Central memory CD4-positive, alpha-beta T cell (primary cell): ENCODE data around the gene ENTPD3.
A peak's percentile ranks its signal among the peaks of the same experiment; 100 is the strongest.

Experiments used
- DNase-seq: peaks from one replicate; pipeline ENCODE4 v3.0.0; 2022

ENTPD3 gene

DNA sequence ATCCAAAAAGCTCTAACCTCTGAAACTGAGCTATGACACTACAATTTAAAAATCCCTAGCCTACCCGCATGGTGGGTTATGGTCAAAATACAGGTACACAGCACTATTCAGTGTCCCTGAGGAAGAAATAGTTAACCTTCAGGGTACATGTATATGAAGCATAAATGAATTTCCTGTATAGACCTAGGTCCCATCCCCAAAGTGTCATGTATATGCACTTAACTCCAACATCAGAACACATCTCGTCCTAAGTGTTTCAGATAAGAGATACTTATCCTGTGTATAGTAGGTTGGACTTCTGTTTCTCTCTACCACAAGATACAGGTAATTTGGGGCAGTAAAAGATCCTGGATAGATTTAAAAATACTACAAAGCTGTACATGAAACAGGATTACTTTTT is 76.6 kb downstream of the ENTPD3 start:
- no peak for DNase-seq

DNA sequence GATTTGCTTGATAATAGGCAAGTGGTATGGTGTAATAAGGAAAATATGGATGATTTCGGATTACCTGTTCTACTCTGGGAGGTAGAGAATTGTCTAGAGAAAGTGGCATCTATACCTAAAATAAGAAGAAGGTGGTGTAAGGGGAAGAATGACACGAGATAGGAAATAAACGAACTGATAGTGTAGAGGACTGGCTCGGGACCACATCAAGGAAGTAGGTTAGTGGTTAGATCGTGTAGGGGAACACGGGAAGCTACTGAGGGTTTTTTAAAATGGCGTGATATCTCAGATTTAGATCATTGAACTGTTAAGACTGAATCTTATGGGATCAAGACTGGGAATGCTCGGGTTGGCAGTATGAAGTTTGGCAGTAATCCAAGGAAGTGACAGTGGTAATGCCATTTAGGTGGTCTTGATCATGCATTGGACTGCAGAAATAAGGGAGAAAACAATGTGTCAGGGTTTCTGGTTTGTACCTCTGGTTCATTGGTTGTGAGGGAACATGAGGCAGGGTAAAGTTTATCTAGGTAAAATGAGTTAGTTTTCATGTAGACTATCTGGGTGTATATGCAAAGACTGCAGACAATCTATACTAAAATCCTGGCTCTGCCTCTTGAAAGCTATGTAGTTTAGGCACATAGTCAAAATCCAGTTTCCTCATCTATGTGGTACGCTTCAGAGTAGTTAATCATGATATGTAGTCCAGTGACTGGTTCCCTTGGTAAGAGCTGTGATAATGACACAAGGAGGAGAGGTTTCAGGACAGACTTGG is 77.5 kb downstream of the ENTPD3 start:
- peak; percentile 68 for DNase-seq

DNA sequence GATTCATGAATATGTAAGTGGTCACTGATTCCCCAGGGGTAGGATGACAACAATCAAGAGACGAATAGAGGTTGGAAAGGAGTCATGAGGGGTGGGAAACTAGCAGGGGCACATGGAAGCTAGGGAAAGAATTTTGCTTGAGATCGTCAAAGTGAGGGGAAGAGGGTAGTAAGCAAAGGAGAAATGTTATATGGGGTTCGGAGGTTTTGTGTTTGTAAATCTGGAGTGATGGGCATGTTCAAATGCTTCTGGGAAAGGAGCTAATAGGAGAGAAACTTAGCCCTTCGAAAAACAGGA is 78.1 kb downstream of the ENTPD3 start:
- DNase-seq = no peak

DNA sequence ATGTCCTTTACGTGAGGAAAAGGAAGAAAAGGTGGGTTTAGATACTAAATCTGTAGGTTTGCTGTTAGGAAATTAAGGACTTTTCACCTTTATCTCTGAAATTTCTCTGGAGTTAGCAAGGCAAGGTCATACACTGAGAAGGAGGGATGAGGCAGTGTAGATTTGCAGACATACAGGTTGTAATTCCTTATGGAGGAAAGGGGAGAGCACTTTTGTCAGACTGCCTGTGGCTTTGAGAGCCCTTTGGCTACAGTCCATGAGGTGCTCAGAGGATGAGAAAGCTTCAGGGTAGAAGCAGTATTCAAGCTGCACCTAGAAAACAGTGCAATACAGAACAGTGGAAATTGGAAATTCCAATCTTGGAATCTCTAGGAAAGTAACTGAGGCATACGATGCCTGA is 78.5 kb downstream of the ENTPD3 start:
- no peak for DNase-seq

DNA sequence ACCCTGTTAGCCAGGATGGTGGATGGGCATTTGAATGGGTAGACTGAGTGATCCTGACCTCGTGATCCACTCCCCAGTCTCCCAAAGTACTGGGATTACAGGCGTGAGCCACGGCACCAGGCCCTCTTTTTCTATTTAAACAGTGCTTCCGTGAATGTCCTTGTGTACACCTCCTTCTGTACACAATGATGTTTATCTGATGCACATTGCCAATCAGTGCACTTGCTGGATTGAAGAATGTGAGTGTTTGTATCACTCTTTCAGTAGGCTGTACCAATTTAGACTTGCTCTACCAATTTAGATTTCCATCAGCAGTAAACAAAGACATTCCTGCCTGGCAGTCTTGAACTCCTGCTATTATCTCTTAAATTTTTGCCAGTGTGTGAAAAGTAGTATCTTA is 81.0 kb downstream of the ENTPD3 start:
- DNase-seq = no peak

DNA sequence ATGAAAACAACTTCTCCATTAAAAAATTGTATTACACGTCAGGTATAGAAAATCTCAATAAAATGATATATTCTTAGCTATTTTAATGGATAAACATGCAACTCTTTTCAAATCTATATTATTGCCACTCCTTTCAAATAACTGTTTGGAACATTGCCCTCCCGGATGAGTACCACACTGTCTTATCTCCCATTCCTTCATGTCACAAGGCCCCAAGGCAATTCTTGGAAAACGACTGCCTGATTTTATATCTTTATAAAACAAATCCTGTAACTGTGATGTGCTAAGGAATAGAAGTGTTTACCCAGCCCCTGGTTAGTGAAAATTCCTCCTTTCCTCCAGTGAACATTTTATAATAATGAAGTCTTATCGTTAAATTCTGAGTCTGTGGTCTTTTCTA is 83.7 kb downstream of the ENTPD3 start:
- DNase-seq = no peak

DNA sequence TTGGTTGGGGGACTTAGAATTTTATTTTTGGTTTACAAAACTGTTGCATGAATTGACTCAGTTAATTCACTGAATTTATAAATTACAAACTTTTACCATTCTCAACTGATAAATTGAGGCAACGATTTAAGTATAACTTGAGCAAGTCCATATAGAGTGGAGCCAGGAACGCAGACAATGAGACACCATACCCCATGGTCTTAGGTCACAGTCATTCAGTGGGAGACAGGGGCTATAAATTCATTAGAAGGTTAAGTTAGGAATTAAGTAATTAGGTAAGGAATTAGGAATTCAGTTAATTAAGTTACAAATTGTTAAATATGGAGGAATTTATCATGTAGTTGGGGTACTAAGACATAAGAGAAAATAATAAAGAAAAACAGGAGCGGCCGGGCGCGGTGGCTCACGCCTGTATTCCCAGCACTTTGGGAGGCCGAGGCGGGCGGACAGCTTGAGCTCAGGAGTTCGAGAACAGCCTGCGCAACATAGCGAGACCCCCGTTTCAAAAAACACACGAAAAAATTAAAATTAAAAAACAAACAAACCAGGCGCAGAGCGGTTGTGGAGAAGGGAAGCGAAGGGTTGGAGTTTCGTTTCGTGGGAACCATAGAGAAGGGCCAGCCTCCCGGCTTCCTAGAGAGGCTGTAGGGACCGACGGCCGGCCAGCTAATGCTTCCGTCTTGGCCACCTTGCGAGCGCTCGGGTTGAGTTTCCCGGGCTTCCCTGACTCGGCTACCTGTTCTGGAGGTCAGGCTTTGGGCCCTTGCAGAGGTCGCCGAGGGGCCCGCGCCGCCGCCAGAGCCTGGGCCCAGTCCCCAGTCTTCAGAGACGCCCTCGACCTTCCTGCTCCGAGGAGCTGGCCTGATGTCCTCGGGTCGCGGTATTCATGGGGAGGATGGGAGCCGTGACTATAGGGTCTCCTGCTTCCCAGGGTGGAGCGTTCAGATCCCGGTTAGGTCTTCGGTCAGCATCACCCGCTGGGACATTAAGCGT is 89.8 kb downstream of the ENTPD3 start, which contains the start of gene ZNF619:
Gene ZNF619, plus strand, starts transcription at position 645 of the 993 bp plus-strand sequence. CDS start 858 bp downstream, outside the sequence.
- DNase-seq = peak; percentile 46

DNA sequence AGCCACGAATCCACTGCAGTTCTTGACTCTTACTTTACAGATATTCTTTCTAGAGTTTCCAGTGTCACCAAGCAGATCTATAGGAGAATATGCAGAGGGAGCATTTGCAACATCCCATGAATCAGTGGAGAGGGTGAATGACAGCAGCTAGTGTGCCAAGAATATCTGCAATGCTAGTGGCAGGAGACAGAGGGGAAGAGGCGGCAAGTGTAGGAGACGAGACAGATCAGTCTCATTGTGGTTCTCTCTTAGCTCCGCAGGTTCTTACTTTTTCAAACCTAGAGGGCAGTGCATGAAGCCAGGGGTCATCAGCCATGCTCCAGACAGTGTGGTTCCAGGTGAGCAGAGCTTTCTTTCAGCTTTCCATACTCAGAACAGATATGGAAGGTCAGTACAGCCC is 90.7 kb downstream of the ENTPD3 start:
- DNase-seq = no peak
